ENCODE measurements around the gene ALS2CL. TPM values are rescaled to one million over a fixed set of nuclear protein-coding genes. Genes with fewer than 3 reads are reported as not detected.

Gene ALS2CL
- total and polyA plus RNA-seq, 2 experiments from 2014 or later, result 3.4 to 11.8 TPM

GRCh38 chr3:46669191-46669999 is 24.1 kb downstream of the ALS2CL start (continued):
- TF ChIP-seq, protein P1, sequence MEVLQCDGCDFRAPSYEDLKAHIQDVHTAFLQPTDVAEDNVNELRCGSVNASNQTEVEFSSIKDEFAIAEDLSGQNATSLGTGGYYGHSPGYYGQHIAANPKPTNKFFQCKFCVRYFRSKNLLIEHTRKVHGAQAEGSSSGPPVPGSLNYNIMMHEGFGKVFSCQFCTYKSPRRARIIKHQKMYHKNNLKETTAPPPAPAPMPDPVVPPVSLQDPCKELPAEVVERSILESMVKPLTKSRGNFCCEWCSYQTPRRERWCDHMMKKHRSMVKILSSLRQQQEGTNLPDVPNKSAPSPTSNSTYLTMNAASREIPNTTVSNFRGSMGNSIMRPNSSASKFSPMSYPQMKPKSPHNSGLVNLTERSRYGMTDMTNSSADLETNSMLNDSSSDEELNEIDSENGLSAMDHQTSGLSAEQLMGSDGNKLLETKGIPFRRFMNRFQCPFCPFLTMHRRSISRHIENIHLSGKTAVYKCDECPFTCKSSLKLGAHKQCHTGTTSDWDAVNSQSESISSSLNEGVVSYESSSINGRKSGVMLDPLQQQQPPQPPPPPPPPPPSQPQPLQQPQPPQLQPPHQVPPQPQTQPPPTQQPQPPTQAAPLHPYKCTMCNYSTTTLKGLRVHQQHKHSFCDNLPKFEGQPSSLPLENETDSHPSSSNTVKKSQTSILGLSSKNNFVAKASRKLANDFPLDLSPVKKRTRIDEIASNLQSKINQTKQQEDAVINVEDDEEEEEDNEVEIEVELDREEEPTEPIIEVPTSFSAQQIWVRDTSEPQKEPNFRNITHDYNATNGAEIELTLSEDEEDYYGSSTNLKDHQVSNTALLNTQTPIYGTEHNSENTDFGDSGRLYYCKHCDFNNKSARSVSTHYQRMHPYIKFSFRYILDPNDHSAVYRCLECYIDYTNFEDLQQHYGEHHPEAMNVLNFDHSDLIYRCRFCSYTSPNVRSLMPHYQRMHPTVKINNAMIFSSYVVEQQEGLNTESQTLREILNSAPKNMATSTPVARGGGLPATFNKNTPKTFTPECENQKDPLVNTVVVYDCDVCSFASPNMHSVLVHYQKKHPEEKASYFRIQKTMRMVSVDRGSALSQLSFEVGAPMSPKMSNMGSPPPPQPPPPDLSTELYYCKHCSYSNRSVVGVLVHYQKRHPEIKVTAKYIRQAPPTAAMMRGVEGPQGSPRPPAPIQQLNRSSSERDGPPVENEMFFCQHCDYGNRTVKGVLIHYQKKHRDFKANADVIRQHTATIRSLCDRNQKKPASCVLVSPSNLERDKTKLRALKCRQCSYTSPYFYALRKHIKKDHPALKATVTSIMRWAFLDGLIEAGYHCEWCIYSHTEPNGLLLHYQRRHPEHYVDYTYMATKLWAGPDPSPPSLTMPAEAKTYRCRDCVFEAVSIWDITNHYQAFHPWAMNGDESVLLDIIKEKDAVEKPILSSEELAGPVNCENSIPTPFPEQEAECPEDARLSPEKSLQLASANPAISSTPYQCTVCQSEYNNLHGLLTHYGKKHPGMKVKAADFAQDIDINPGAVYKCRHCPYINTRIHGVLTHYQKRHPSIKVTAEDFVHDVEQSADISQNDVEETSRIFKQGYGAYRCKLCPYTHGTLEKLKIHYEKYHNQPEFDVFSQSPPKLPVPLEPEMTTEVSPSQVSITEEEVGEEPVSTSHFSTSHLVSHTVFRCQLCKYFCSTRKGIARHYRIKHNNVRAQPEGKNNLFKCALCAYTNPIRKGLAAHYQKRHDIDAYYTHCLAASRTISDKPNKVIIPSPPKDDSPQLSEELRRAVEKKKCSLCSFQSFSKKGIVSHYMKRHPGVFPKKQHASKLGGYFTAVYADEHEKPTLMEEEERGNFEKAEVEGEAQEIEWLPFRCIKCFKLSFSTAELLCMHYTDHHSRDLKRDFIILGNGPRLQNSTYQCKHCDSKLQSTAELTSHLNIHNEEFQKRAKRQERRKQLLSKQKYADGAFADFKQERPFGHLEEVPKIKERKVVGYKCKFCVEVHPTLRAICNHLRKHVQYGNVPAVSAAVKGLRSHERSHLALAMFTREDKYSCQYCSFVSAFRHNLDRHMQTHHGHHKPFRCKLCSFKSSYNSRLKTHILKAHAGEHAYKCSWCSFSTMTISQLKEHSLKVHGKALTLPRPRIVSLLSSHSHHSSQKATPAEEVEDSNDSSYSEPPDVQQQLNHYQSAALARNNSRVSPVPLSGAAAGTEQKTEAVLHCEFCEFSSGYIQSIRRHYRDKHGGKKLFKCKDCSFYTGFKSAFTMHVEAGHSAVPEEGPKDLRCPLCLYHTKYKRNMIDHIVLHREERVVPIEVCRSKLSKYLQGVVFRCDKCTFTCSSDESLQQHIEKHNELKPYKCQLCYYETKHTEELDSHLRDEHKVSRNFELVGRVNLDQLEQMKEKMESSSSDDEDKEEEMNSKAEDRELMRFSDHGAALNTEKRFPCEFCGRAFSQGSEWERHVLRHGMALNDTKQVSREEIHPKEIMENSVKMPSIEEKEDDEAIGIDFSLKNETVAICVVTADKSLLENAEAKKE (CRISPR knock-in tag; IDR thresholded peaks at IDR 0.05), result no peak
- TF ChIP-seq ZNF114 (CRISPR knock-in tag; IDR thresholded peaks at IDR 0.05) (no peak), STAT1 (IDR thresholded peaks at IDR 0.05; ENCODE audit: unreplicated experiment) (no peak), REST (IDR thresholded peaks at IDR 0.05; ENCODE audit: unreplicated experiment) (no peak)

DNA sequence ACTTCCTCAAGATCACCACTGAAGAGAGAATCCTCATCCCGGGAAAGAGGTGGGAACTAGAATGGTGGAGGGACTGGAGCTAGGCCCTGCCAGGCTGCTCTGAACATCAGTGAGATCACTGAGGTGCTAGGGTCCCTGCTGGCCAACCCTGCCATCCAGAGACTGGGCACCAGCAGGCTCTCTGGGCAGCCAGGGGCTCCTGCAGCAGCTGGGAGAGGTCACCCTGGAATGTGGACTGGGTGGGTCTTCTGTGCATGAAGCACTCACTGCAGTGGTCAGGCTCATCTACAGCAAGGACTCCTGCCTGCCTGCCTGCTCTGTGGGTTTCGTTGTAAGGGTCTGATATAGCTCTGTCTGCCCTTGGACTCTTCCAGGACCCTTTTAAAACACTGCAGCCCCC is 24.9 kb downstream of the ALS2CL start:
- H3K27me3 Mint-ChIP-seq (ENCODE audit: insufficient read depth, low read depth, poor library complexity), result peaks cover 14% of the 10 kb centered on the region

More for the DNA sequence above, 24.9 kb downstream of the ALS2CL start:
- H3K4me2 ChIP-seq, result no peak overlapping the region
- no peaks in the 10 kb centered on the region for H3K4me1 ChIP-seq (ENCODE audit: insufficient read depth)
- no peak overlapping the region for H3K4me3 Mint-ChIP-seq
- H3K27me3 ChIP-seq (ENCODE audit: insufficient read depth), result no peaks in the 10 kb centered on the region
- TF ChIP-seq, protein P2, sequence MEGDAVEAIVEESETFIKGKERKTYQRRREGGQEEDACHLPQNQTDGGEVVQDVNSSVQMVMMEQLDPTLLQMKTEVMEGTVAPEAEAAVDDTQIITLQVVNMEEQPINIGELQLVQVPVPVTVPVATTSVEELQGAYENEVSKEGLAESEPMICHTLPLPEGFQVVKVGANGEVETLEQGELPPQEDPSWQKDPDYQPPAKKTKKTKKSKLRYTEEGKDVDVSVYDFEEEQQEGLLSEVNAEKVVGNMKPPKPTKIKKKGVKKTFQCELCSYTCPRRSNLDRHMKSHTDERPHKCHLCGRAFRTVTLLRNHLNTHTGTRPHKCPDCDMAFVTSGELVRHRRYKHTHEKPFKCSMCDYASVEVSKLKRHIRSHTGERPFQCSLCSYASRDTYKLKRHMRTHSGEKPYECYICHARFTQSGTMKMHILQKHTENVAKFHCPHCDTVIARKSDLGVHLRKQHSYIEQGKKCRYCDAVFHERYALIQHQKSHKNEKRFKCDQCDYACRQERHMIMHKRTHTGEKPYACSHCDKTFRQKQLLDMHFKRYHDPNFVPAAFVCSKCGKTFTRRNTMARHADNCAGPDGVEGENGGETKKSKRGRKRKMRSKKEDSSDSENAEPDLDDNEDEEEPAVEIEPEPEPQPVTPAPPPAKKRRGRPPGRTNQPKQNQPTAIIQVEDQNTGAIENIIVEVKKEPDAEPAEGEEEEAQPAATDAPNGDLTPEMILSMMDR (conservative IDR thresholded peaks at IDR 0.05; ENCODE audit: low read depth in 2 of 2), result no peak
- TF ChIP-seq CREB1 (CRISPR knock-in tag; IDR thresholded peaks at IDR 0.05; ENCODE audit: low read depth) (no peak), EZH2phosphoT487 (IDR thresholded peaks at IDR 0.05; ENCODE audit: unreplicated experiment) (no peak), STAT1 (IDR thresholded peaks at IDR 0.05; ENCODE audit: unreplicated experiment) (no peak), ZNF114 (CRISPR knock-in tag; IDR thresholded peaks at IDR 0.05) (no peak), NANOG (IDR thresholded peaks at IDR 0.05; ENCODE audit: borderline replicate concordance) (no peak)
- TF ChIP-seq, protein P3, sequence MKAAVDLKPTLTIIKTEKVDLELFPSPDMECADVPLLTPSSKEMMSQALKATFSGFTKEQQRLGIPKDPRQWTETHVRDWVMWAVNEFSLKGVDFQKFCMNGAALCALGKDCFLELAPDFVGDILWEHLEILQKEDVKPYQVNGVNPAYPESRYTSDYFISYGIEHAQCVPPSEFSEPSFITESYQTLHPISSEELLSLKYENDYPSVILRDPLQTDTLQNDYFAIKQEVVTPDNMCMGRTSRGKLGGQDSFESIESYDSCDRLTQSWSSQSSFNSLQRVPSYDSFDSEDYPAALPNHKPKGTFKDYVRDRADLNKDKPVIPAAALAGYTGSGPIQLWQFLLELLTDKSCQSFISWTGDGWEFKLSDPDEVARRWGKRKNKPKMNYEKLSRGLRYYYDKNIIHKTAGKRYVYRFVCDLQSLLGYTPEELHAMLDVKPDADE (IDR thresholded peaks at IDR 0.05), result no peak
- DNase-seq (ENCODE audit: low spot score) (no peak), ATAC-seq (no peak)
- H3K36me3 ChIP-seq (ENCODE audit: insufficient read depth), result no peaks in the 10 kb centered on the region
- H3K4me3 ChIP-seq, result no peak overlapping the region
- H3K9me2 ChIP-seq (ENCODE audit: insufficient read depth), result no peaks in the 10 kb centered on the region
- H3F3A ChIP-seq (replicated peaks; ENCODE audit: low read depth), result no peaks in the 10 kb centered on the region
- no peaks in the 10 kb centered on the region for H4K20me1 ChIP-seq (replicated peaks; ENCODE audit: insufficient read depth)
- no peaks in the 10 kb centered on the region for H3K79me2 ChIP-seq (replicated peaks; ENCODE audit: insufficient read depth)
- H3K9me3 Mint-ChIP-seq, result no peaks in the 10 kb centered on the region
- peaks cover 2% of the 10 kb centered on the region; the same call in 1 of the 3 replicates for H3K4me1 Mint-ChIP-seq
- H2AFZ ChIP-seq, result no peak overlapping the region
- H3K27ac Mint-ChIP-seq, result no peak overlapping the region
- H3K27ac ChIP-seq (ENCODE audit: low read depth), result no peak overlapping the region
- H3K36me3 Mint-ChIP-seq (ENCODE audit: low read depth), result no peaks in the 10 kb centered on the region

Measured in GM23338 (cell line).